ENCODE measurements around the gene LMF1.
"Not testable (repeated sequence)": the region's sequence is repeated elsewhere in the genome, so short reads cannot be mapped to it uniquely, and the experiment has no call there.

Gene LMF1

DNA sequence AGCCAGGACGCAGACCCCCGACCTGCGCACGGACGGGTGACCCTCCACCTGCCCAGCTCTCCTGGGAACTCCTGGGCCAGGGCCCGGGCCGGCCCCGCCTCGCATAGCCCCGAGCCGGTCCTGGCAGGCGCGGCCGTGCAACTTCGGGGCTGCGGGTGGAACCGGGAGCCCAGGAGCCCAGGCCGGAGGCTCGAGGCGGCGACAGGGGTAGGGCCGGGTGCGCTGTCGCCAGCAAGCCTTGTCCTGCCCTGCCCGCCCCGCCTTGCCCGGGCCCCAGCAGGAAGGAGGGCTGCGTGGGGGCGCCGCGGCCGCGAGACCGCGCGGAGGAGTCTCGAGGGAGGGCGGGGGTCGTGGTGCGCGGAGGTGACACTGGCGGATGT, 408 bp downstream of the LMF1 start:
- DNase-seq (ENCODE audit: low read depth in 2 of 2), result no peak

DNA sequence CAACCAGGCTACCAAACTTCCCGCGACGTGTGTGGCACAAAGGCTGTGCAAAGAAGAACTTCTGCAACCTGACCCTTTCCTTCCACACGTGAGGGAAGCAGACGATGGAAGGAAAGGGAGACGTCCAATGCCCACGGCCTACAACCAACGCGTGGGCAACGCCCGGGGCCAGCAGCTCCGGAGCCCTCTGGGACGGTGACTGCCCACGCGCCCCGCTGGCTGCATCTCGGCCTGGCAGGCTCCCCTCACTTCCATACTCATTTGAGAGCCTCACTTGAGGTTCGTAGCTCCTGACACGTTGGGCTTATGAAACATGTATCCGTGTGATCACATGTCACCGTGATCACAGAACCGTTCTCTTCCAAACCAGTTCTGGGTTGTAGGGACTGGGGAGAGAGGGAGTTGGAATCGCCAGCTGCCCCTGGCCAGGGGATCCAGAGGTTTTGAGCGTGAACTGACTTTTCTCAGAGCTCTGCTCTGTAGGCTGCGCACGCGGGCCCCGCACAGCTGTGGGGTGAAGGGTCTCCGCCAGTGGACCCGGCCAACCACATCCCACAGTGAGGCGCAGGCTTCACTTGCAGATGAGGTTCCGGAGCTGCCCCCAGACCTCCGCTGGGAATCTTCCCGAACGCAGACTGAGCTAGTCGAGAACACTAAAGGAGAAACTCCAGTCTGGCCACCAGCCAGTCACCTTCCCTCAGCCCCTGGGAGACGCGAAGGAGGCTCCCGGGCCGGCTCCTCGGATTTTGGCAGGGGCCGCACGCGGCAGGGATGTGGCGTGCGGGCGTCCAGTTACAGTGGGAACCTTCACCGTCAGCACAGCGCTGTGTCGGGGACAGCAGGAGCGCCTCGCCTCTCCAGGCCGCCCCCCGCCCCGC, 1.0 kb downstream of the LMF1 start:
- no peak for DNase-seq (ENCODE audit: low read depth in 2 of 2)

DNA sequence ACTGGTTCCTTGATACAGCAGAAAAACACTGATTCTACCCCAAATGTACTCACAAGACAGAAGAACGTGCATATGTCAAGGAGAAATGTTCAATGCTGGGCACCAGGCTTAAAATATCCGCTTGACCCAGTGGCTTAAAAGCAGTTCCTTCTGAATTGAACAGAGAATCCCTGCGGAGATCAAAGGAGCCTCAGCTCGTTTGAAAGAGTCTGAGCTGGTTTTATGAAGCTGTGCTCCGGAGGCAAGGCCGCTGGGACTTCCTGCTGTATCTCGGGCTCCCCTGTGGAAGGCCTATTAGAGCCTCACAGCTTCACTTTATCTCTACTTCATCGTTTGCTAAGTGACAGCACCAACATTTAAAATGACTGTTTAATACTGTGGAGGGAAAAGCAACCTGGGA, 2.2 kb downstream of the LMF1 start:
- no peak for DNase-seq (ENCODE audit: low read depth in 2 of 2)

- DNase-seq (ENCODE audit: low read depth in 2 of 2), result no peak
These were observed 3.1 kb downstream of the LMF1 start for GRCh38 chr16:967546-968295.

DNA sequence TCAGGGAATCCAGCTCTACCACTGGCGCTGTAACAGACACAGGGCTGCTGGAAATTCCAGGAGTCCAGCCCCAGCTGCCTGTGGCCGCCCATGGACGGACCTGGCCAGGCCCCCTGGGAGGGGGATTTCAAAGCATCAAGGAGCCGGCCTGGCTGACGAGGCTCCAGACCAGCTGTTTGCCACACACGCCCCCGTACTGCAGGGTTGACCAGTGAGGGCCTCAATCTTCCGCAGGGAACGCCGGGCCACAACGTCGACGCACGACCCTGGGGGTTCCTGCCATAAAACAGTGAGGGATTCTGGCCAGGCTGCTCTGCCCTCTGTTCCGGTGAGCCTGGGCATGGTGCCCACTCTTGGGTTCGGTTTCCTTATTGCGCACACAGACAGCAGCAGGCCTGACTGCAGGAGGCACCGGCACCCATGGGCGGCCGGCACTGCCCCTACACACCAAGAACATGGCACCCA, 3.7 kb downstream of the LMF1 start:
- DNase-seq (ENCODE audit: low read depth in 2 of 2), result no peak

DNA sequence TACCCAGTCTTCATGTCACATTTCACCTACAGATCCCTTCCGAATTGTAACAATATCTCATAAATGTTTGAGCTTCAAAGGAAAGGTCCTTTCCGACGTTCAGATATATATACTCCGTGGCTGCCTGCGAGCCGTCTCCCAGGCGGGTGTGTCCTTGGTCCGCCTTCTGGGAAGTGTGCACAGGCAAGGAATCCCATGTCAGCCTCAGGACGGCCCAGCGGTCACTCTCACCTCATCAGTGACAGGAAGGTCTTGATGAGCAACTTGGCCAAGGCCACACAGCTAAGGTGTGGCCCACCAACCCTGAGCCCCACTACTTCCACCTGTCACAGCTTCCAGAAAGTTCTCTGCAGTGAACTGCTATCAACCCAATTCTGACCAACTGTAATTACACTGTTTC, 4.3 kb downstream of the LMF1 start:
- no peak for DNase-seq (ENCODE audit: low read depth in 2 of 2)

DNA sequence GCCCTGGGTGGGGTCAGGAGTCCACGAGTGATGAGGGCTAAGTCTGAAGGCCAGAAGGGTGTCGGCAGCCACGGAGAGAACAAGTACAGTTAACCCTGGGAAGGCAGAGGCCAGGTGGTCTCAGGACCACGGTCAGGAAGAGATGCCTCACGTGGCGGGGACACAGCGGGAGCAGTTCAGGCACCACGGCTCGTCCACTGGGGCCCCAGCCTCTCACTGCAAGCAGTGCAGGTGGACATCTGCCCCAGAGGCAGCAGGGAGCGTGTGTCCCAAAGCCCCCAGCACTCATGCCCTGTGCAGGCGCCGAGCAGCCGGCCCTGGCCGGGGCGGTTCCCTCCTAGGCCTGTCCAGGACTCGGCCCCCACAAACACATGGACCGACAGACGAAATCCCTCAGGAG, 4.7 kb downstream of the LMF1 start:
- DNase-seq (ENCODE audit: low read depth in 2 of 2), result no peak

DNA sequence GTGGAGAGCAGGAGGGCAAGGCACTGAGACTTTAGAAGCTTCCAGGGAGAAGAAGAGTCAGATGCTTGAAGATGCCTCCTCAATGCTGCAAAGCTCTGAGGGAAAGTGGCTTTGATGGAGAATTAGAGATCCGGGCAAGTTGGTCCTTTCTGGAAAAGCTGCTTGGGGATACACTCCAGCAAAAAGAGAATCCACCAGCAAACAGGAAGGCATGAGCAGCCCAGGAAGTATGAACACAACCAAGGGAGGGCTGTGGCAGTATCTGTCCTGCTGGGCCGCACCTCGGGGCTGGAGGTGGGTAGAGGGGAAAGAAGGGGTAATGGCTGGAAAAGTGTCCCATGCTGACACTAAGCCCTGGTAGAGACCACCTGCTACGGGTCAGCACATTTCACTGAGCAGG, 5.3 kb downstream of the LMF1 start:
- no peak for DNase-seq (ENCODE audit: low read depth in 2 of 2)

GRCh38 chr16:965036-965395, 5.8 kb downstream of the LMF1 start:
- no peak for DNase-seq (ENCODE audit: low read depth in 2 of 2)

DNA sequence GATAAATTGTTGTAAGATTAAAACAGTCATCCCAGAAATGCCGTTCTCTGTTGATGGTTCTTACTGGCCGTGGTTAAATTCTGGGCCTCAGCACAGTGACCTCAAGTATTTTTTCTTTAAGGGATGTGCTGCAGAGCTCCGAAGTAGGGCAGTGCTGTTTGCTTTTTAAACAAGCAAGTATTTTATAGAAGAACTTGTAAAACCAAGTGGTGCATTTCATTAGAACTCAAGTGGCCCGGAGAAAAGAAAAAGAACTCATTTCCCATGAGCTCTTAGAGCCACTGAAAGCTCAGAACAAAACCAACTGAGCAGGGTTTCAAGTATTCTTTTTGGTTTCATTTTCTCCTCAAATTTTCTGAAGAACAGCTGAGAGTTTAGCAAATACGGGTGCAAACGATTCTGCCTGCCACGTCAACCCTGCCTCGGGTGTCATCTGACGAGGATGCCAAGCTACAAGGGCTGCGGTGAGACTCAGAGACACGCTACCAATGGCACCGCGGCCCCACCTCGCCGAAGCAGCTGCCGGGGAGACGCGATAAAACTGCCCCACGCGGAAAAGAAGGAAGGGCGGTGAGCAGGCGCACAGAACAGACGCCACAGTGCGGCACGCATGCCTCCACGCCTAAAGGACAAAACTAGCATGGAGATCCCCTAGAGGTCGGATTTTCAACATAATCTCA, 6.3 kb downstream of the LMF1 start:
- DNase-seq (ENCODE audit: low read depth in 2 of 2), result peak; percentile 53 to 74

DNA sequence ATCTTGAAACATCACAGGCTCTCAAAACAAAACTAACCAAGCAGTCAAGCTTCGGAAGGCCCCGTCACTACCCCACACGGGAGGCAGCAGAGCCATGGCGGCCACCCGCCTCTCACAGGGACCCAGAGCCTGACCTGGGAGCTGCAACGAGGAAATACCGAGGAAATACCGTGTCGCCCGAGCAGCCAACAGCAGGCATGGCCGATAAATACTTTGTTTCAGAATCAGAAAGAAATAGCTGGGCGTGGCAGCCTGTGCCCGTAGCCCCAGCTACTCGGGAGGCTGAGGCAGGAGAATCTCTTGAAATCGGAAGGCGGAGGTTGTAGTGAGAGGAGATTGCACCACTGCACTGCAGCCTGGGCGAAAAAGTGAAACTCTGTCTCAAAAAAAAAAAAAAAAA, 6.9 kb downstream of the LMF1 start:
- no peak for DNase-seq (ENCODE audit: low read depth in 2 of 2)

DNA sequence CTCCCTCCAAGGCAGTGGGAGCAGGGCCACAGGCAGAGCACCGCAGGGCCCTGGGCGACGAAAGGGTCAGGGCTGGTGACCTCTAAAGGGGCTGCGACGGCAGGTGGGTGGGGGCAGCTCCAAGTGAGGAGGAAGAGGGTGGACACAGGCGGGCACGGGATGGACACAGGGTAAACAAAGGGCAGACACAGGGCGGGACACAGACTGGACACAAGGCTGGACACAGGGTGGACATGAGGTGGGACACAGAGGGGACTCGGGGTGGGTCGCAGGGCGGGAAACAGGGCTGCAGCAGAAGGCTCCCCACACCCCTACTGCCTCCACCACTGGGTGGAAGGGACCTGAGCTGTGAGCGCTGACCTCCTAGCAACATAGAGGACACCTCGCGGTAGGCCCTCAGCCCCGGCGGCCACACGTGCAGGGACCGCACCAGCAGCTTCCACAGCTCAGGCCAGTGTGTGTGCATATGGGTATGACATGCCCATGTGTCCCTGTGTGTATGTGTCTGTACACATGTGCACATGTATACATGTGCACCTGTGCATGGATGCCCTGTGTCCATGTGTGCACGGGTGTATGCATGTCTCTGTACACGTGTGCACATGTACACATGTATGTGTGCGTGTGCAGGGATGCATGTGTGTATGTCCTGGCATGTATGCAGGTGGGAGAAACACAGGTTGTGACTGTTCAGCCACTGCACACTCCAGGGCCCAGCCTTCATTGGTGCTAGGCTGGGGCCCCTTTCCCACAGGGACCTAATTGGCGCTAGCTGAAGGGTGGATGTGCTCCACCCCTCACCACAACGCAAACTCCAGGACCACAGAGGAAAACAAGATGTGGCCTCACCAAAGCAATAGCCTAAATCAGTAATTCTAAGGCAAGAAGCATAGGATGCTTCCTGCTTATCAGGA, 7.6 kb downstream of the LMF1 start:
- DNase-seq (ENCODE audit: low read depth in 2 of 2), result no peak

DNA sequence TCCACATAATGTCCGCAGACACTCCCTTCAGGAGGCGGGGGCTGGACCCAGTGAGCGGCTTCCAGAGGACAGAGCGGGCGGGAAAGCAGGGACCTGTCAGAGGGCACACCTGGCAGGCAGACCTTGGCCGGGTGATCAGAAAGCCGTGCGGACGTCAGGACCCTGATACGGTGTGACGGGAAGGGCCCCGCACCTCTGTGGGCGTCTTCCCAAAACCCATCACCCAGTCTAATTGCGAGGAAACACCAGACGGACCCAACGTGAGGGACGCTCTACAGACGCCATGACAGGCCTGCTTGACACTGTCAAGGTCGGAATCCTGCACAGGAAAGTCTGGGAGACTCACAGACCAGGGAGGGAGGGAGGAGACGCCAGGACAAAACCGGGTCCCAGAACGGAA, 8.4 kb downstream of the LMF1 start:
- no peak for DNase-seq (ENCODE audit: low read depth in 2 of 2)

GRCh38 chr16:959232-960040, 11.3 kb downstream of the LMF1 start:
- no peak for DNase-seq (ENCODE audit: low read depth in 2 of 2)

DNA sequence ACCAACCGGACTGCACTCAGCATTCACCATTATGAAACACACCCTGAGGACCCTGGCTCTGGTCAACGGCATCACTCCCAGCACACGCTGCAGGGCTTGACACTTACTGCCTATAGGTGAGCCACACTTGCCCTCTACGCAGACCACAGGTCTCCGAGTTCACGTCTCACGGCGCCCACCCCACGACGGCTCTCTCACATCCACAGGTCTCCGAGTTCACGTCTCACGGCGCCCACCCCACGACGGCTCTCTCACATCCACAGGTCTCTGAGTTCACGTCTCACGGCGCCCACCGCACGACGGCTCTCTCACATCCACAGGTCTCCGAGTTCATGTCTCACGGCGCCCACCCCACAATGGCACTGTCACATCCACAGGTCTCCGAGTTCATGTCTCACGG, 15.0 kb downstream of the LMF1 start:
- not testable (repeated sequence) for DNase-seq (ENCODE audit: low read depth in 2 of 2)

DNA sequence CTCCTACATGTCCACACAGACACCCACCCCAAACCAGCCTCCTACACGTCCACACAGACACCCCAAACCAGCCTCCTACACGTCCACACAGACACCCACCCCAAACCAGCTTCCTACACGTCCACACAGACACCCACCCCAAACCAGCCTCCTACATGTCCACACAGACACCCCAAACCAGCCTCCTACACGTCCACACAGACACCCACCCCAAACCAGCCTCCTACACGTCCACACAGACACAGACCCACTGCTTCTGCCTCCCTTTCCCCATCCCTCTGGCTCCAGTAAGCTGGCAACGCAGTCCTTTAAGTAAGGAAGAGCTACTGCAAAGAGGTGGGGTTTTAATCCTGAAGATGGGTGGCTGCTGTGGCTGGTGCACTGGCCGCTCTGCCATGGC, 17.0 kb downstream of the LMF1 start:
- DNase-seq (ENCODE audit: low read depth in 2 of 2), result not testable (repeated sequence)

- DNase-seq (ENCODE audit: low read depth in 2 of 2), result no peak
These were observed 18.5 kb downstream of the LMF1 start for GRCh38 chr16:952321-952720.

GRCh38 chr16:951660-952301, 19.0 kb downstream of the LMF1 start:
- no peak for DNase-seq (ENCODE audit: low read depth in 2 of 2)

GRCh38 chr16:950733-951573, 19.8 kb downstream of the LMF1 start:
- DNase-seq (ENCODE audit: low read depth in 2 of 2), result not testable (repeated sequence)

Measured in stimulated activated CD4-positive, alpha-beta T cell treated with anti-CD3 and anti-CD28 coated beads, Interleukin-15, amount 100 ng/mL, for 48 hours (primary cell).